MV-4-11 (cell line): ENCODE results near the gene POM121.
"Not testable (repeated sequence)": the region's sequence is repeated elsewhere in the genome, so short reads cannot be mapped to it uniquely, and the experiment has no call there.

Source experiments
- DNase-seq: peaks from one replicate; lab custom pipeline; 2025; lab: John Stamatoyannopoulos, UW

POM121 gene

GRCh38 chr7:72949686-72950085 lies 24.8 kb downstream of the POM121 start:
- not testable (repeated sequence) for DNase-seq

GRCh38 chr7:72950432-72950831 lies 25.5 kb downstream of the POM121 start:
- not testable (repeated sequence) for DNase-seq

GRCh38 chr7:72953901-72954562 lies 29.1 kb downstream of the POM121 start:
- not testable (repeated sequence) for DNase-seq

DNA sequence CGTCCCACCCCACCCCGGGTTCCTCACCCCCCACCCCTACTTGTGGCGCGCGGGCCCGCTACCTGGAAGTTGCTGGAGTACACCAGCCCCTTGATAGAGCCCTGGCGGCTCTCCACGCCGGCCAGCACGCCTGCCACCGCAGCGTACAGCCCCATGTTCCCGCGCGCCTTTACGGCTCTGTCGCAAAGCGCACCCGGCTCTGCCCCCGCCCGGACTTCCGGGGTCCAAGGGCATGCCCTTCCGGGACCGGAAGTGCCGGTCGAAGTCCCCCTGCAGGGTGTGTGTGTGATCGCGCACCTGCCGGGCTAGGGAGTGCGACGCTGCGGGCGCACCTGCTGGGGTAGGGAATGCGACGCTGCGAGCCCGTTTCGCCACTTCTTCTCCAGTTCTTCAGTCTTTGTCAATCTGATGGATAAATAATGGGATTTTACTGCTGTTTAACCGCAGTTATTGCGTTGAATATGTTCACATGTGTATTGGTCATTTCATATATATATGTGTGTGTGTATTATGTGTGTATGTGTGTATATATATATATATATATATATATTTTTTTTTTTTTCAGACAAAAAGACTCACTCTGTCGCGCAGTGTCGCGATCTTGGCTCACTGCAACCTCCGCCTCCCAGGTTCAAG lies 29.8 kb downstream of the POM121 start:
- DNase-seq: not testable (repeated sequence)

DNA sequence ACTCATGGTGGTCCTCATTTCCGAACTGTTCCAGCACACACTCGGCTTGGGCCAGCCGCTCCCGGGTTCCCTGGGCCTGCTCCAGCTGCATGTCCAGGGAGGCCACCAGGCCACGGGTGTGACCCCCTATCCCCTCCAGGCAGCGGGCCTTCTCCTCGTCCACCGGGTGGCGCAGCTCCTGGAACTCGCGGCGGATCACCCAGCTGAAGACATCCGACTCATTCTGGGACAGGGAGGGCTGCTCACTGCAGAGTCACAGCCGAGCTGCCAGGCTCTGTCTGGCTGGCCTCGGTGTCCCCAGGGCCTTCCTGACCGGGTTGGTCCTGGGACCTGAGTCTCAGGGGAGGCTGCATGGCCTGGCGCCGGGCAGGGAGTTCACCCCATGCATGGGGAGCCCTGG lies 35.1 kb downstream of the POM121 start:
- DNase-seq: not testable (repeated sequence)

DNA sequence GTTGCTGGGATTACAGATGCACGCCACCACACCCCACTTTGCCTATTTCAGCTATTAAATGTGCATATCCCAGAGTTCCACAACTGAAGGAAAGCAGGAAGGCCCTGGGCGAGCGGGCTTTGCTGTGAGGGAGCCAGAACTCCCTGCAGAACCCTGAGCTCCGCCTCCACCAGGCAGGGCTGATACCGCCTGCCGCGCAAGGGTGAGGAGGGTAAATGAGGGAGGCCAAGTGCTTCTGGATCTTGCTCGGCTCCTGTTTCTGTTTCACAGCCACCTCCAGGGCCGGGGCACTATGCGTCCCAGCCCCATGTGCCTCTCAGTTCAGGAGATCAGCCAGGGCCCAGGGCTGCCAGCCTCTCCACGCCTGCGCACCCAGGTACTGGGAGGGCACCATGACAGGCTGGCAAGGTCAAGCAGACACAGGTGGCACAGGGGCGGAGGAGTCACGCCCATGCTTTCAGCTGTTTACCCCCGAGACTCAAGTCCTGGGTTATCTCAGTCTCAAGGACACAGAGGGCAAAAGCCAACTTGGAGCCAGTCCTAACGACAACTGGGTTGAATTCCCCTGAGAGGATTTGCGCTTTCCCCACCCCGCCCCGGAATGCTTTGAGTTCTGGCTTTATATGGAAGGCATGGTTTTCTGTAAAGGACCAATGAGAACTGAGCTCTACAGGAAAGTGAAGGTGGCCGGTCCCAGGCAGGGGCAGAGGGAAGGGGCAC lies 35.9 kb downstream of the POM121 start:
- DNase-seq: not testable (repeated sequence)

GRCh38 chr7:72961346-72961650 lies 36.4 kb downstream of the POM121 start:
- DNase-seq: not testable (repeated sequence)

DNA sequence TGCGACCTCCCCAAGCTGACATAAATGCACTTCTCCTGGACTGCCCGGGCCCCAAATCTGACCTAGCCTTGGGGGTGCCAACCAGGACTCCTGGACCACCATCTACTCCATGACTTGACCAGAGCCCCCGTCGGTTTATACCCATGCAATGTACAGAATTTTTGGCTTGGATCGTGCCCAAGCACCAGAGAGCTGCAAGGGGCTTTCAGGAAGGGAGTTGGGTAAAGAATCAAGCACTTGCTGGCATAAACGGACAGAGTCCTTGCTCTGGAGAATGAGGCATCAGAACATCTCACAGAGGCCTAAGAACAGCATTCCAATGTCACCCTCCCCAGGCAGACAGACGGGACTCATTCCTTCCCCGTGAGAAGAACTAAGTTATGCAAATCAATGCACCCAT lies 38.2 kb downstream of the POM121 start:
- not testable (repeated sequence) for DNase-seq

DNA sequence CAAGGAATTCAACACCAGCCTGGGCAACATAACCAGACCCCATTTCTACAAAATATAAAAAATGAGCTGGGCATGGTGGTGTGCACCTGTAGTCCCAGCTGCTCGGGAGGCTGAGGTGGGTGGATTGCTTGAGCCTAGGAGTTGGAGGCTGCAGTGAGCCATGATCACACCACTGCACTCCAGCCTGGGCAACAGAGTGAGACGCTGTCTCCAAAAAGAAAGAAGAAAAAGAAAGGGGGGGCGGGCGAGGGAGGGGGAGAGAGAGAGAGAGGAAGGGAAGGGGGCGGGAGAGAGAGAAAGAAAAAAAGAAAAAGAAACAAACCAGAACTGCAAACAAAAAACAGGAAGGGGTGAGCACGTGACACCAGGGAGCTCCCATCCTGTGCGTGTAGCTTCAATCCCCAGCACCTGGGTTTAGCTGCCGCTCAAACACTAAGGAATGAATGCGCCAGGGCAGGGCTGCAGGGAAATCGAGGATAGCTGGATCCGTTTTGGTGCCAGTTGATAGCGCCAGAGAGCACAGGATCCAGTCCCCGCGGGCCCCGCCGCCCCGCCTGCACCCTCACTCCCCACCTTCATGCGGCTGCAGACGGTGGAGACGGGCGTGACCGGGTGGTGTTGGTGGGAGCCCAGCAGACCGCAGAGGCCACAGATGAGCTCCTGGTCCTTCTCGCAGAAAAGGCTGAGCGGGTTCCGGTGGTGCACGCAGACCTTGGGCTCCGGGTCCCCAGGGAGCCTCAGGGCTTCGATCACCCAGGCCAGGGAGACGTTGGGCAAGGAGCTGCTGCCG lies 40.5 kb downstream of the POM121 start:
- not testable (repeated sequence) for DNase-seq

- not testable (repeated sequence) for DNase-seq
Observed at GRCh38 chr7:72966892-72967291, 42.0 kb downstream of the POM121 start.

- not testable (repeated sequence) for DNase-seq
Observed at GRCh38 chr7:72968980-72969516, 44.2 kb downstream of the POM121 start, which contains the start of gene TRIM74. TRIM74 (minus strand) TSS chr7:72969466; CDS start chr7:72966157, 3,309 bp downstream.

GRCh38 chr7:72969688-72970087 lies 44.8 kb downstream of the POM121 start:
- not testable (repeated sequence) for DNase-seq

GRCh38 chr7:72971505-72971904 lies 46.6 kb downstream of the POM121 start:
- DNase-seq: not testable (repeated sequence)

DNA sequence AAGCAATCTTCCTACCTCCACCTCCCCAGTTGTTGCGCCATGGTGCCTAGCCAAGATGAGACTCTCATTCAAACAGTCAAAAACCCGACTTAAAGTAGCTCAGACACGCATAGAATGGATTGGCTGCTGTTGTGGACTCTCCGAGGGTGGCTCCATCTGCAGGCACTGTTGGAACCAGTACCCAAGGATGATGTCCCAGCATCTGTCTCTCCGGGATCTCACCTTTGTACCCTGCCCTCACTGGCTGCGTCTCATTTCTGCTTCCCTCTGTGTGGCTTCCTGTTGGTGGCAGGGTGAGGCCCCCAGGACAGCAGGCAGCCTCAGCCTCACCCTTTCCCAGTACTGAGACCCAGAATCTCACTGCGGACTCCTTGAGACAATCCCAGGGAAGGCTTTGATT lies 49.9 kb downstream of the POM121 start:
- DNase-seq: not testable (repeated sequence)

GRCh38 chr7:72975656-72976286 lies 50.9 kb downstream of the POM121 start:
- DNase-seq: not testable (repeated sequence)

DNA sequence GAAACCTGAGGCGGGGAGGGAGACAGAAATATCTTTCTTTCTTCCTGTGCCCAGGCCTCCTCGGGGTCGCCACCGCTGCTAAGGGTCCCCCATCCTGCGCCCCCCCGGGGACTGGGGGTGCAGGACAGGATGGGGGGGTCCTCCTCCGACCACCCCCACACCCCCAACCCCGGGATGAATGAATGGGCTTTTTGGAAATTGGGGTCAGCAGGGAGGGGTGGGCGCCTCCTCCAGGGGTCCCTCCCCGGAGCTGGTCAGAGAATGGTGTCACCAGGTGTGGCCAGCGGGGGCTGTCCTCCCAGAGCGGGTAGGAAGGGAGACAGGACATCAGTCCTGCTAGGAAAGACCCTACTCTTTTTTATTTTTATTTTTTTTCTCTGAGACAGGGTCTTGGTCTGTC lies 51.5 kb downstream of the POM121 start:
- not testable (repeated sequence) for DNase-seq

- not testable (repeated sequence) for DNase-seq
Observed at GRCh38 chr7:72980382-72980781, 55.5 kb downstream of the POM121 start.

- not testable (repeated sequence) for DNase-seq
Observed at GRCh38 chr7:72982084-72982483, 57.2 kb downstream of the POM121 start.

DNA sequence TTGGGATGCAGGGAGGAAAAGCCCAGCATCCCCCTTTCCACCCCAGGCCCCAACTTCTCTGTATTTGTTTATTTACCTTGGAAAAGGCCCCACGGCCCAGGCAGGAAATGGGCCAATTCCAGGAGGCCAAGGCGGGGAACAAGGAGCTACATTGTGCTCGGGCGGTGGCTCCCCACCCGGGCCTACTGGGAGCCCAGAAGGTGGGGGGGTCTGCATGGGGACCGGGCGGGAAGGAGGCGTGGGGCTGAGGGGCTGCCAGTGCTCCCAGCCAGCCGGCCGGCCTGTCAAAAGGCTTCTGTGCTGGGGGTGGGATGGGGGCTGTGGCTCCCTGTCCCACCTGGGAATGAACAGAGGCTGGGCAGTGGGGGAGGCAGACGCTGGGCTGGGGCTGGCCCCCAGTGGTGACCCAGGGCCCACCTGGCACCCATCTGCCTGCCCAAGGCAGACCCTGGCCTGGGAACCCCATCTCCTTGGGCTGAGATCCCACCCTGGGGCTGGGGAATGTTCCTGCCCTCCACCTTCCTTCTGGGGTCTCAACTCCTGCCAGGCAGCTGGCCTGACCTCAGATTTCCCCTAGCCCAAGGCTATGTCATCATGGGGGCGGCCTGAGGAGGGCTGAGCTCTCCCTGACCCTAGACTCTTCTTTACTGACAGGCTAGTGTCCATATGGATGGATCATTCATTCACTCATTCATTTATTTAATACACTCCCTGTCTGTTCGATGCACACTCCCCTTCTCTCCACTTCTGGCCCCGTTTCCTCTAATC lies 65.4 kb downstream of the POM121 start:
- DNase-seq: not testable (repeated sequence)

DNA sequence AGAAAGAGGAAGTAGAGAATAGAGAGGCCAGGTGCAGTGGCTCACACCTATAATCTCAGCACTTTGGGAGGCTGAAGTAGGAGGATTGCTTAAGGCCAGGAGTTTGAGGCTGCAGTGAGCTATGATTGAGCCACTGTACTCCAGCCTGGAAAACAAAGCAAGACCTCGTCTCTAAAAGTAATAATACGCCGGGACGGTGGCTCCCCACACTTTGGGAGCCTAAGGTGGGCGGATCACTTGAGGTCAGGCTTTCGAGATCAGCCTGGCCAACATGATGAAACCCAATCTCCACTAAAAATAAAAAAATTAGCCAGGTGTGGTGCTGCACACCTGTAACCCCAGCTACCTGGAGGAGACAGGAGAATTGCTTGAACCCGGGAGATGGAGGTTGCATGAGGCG lies 70.6 kb downstream of the POM121 start:
- not testable (repeated sequence) for DNase-seq

- not testable (repeated sequence) for DNase-seq
Observed at GRCh38 chr7:72997447-72997846, 72.6 kb downstream of the POM121 start.
